AG10803 (cell line): Measurements from ENCODE around the gene TF.
A peak's percentile ranks its signal among the peaks of the same experiment; 100 is the strongest.
"Not testable (repeated sequence)": the region's sequence is repeated elsewhere in the genome, so short reads cannot be mapped to it uniquely, and the experiment has no call there.

Experiments
- DNase-seq: peaks from one replicate; pipeline ENCODE4 v3.0.0; 2010; ENCODE audit warnings: low read depth
- H3K4me3 ChIP-seq: 2 replicates; pipeline ENCODE4 v1.5.1; 2011; ENCODE audit warnings: mild to moderate bottlenecking, low read length, control low read depth
- TF ChIP-seq, protein P1 (sequence below): conservative IDR thresholded peaks from 2 replicates; pipeline ENCODE4 v1.5.1; 2011; ENCODE audit warnings: mild to moderate bottlenecking, low read length, control low read depth, inconsistent platforms

The TF gene

DNA sequence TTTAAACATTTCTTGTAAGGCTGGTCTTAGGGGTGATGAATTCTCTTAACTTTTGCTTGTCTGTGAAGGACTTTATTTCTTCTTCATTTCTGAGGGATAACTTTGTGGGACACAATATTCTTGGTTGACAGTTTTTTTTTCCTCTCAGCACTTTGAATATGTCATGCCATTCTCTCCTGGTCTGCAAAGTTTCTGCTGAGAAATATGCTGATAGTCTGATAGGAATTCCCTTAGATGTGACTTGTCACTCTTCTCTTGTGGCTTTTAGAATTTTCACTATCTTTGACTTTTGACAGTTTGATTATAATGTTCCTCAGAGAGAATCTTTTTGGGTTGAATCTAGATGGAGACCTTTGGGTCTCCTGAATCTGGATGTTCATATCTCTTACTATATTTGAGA lies 23.3 kb upstream of the TF start:
- no peak for DNase-seq
- TF ChIP-seq, protein P1, sequence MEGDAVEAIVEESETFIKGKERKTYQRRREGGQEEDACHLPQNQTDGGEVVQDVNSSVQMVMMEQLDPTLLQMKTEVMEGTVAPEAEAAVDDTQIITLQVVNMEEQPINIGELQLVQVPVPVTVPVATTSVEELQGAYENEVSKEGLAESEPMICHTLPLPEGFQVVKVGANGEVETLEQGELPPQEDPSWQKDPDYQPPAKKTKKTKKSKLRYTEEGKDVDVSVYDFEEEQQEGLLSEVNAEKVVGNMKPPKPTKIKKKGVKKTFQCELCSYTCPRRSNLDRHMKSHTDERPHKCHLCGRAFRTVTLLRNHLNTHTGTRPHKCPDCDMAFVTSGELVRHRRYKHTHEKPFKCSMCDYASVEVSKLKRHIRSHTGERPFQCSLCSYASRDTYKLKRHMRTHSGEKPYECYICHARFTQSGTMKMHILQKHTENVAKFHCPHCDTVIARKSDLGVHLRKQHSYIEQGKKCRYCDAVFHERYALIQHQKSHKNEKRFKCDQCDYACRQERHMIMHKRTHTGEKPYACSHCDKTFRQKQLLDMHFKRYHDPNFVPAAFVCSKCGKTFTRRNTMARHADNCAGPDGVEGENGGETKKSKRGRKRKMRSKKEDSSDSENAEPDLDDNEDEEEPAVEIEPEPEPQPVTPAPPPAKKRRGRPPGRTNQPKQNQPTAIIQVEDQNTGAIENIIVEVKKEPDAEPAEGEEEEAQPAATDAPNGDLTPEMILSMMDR, result no peak
- H3K4me3 ChIP-seq, result no peak overlapping the region

DNA sequence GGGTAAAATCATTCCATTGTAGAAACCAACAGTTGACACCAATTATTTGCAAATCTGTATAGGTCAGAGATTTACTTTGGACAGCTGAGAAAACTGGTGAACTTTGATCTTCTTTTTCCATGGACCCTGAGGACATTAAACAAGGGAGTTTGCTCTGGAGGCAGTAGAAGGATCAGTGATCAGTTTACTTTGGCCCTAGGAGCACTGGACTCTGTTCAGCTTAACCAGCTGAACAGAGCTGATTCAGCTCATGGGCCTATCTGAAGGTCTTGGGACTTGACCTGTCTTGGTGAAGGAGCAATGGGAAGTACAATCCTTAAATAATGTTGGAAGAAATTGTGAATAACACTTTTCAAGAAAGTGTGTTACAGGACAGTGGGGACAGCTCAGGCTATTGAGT lies 15.2 kb upstream of the TF start:
- no peak for DNase-seq

DNA sequence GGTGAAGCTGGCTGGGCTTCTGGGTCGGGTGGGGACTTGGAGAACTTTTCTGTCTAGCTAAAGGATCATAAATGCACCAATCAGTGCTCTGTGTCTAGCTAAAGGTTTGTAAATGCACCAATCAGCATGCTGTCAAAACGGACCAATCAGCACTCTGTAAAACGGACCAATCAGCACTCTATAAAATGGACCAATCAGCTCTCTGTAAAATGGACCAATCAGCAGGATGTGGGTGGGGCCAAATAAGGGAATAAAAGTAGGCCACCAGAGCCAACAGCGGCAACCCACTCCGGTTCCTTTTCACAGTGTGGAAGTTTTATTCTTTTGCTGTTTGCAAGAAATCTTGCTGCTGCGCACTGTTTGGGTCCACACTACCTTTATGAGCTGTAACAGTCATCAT lies 14.0 kb upstream of the TF start:
- H3K4me3 ChIP-seq, DNase-seq: not testable (repeated sequence)

More for the DNA sequence above, 15.2 kb upstream of the TF start:
- TF ChIP-seq, protein P1, result no peak
- no peak overlapping the region for H3K4me3 ChIP-seq

DNA sequence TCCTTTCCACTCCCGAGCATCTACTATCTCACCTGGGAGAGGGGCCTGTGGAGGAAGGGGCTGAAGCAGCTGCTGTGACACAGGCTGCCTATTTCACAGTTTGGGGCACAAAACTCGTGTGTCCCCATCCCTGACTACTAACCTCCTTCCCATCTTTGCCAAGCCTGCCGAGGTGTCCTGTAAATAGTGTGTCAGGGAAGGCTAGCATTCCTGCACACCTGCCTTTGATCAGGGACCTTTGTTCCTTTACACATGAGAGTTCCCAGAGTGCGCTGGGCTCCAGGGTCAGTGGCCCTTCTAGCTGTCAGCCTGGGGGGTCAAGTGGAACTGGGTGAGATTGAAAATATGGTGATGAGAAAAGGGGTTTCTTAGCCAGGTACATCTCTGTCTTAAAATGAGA lies 13.0 kb upstream of the TF start:
- H3K4me3 ChIP-seq, result no peak overlapping the region
- no peak for DNase-seq
- TF ChIP-seq, protein P1, result no peak

DNA sequence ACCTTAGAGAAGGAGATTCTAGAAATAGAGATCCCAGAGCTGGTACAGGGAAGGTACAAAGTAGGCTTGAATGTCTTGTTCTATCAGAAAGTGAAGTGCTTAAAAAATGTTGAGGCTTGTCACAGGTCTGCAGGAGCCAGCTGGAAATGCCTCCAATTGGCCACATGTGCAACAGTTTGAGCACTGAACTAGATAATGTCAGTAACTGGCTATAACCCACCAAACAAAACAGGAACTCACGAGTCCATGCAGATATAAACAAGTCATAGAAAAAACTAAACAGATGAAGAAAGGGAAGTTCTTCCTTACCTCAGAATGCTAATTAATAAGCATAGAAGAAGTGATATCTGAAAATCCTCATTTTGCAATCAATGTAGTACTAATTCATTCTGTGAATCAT lies 11.9 kb upstream of the TF start:
- no peak for DNase-seq
- TF ChIP-seq, protein P1, result no peak
- no peak overlapping the region for H3K4me3 ChIP-seq

DNA sequence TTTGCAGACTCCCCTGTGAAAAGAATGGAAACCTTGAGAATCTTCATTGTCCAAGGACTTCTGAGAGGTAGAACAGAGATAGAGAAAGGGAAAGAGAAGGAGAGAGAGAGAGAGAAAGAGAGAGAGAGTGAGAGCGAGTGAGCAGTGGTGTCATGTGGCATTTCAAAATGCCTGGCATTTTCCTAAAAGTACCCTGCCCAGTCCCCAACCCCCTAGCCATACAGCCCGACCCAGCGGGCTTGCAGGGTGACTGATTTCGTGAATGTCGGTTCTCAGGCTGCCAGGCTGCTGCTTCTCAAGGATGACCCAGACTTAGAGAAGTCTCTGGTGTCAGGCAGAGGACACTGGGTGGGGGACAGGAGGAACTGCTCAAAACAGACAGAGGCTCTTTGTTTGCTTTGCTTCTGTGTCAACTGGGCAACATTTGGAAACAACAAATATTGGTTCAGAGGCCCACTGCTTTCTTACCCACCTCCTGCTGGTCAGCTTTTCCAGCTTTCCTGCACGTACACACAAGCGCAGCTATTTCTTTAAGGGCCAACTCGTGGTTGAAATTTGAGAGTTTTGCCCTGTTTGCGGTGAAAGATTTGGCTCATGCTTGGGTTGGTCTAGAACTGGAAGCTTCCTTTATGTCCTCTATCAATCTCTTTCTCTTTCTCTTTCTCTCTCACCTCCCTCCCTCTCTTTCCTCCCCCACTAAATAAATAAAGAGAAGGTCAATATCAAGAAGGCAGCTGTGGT lies 3.7 kb upstream of the TF start:
- DNase-seq, result peak; percentile 10
- H3K4me3 ChIP-seq, result no peak overlapping the region
- TF ChIP-seq, protein P1, result no peak

DNA sequence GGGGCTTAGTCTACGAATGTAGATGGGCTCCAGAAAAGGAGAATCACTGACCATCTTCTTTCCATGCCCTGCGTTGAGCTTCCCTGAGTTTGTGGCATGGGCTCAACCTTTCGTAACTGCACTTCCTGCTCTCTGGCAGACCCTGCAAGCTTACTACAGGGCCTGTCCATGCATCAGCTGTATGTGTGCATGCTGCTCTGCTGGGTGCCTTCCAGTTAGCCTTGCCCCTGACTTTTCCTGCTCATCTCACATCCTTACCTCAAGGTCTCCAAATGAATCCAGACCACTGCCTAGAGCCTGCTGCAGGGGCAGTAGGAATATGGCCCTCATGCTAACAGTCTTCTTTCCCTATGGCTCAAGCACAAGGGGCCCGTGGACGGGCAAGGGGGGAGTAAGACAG lies 2.0 kb upstream of the TF start:
- no peak for DNase-seq
- no peak overlapping the region for H3K4me3 ChIP-seq
- TF ChIP-seq, protein P1, result no peak
